ENCODE measurements around the gene TM9SF4.

TM9SF4 gene

DNA sequence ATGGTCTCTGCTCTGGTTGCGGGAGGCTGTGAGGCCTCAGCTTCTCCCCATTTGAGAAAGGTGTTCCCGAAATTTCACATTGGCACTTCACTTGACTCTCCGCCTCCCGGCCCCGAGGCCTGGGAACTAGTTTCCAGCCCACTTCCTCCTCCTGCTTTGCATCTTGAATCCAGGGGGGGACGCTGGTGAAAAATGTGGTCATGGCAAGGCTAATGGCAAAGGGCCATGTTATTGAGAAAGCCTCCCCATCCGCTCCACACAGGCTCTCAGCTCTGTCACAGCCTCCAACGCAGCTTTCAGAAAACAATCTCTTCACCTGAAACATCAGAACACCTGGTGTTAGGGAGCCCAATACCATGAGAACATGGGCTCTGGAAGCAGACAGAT lies 92.5 kb downstream of the TM9SF4 start:
- no peak for DNase-seq (ENCODE audit: low read depth)
- no peak for TF ChIP-seq CTCF (conservative IDR thresholded peaks at IDR 0.05; ENCODE audit: low read depth, low read length)
- no peak overlapping the region for H3K4me3 ChIP-seq (ENCODE audit: low read length)

GRCh38 chr20:32203356-32204204 lies 94.1 kb downstream of the TM9SF4 start:
- no peak overlapping the region for H3K4me3 ChIP-seq (ENCODE audit: low read length)
- no peak for DNase-seq (ENCODE audit: low read depth)

DNA sequence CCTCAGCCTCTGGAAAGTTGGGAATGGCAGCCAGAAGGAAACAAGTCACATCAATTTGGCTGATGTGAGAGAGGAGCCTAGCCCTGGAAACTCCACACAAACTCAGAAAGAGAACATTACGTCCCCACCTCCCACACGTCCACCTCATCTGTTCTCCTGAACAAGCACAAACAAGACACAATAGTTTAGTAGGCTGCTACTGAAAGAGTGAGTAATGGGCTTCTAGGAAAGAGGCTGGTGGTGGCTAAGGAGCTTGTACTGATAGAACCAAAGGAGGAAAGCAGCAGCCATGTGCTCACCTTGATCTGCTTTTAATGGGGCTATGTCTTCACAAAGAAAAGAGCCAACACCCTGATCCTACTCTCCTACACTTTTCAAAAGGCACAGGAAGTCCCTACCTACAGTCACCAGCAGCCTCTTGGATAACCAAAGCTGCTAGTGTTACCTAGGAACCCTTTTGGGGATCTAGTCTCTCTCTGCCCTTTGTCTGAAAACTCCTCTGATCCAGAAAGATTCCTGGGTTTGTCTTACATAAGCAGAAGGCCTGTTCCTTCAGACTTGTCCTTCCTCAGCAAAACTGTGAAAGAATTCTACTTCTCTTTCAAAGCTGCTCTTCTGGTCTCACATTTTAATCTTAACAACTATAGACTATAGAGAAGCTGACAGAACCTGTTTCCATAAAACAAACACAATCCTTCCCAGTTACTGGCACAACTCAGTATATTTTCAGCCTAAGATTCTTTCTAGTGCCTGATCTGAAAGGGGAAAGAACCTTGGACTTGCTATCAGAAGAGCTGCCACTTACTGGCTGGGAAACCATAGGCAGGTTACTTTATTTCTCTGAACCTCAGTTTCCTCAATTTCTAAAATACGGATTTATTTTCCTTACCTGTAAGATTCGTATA lies 94.9 kb downstream of the TM9SF4 start:
- no peak overlapping the region for H3K4me3 ChIP-seq (ENCODE audit: low read length)
- no peak for DNase-seq (ENCODE audit: low read depth)
- TF ChIP-seq CTCF (conservative IDR thresholded peaks at IDR 0.05; ENCODE audit: low read depth, low read length) = no peak

More at GRCh38 chr20:32203356-32204204, 94.1 kb downstream of the TM9SF4 start:
- TF ChIP-seq CTCF (conservative IDR thresholded peaks at IDR 0.05; ENCODE audit: low read depth, low read length) = no peak

DNA sequence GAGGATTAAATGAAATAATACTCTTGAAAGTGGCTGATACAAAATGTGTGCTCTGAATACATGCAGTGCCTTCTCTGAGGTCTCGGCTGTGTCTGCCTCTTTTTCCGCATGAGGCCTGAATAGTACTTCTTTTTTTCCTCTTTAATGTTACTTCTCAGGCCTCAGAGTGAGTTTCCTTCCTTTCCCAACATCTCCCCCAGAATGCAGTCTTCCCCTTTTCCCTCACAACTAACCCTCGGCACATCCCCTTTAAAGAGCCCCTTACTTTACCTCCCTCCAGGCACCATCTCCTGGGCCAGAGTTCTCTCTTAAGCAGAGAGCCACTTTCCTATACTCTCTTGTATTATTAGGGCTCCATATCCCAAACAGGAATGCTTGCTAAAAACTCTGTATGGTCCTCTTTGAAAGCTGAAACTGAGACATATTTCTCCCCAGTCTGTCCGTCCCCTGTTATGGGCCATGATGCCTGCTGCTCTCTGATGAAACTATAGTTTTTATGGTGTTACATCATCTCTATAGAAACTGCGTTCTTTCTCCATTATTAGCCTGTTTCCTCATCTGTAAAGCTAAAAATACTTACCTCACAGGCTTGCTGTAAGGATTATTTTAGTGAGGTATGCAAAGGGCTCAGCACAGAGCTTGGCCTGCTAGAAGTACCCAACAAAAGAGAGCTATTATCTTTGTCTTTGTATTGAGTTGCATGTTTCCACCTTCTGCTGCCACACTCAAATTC lies 95.8 kb downstream of the TM9SF4 start:
- no peak for TF ChIP-seq CTCF (conservative IDR thresholded peaks at IDR 0.05; ENCODE audit: low read depth, low read length)
- no peak for DNase-seq (ENCODE audit: low read depth)
- peak overlapping the region; percentile 99 for H3K4me3 ChIP-seq (ENCODE audit: low read length)

DNA sequence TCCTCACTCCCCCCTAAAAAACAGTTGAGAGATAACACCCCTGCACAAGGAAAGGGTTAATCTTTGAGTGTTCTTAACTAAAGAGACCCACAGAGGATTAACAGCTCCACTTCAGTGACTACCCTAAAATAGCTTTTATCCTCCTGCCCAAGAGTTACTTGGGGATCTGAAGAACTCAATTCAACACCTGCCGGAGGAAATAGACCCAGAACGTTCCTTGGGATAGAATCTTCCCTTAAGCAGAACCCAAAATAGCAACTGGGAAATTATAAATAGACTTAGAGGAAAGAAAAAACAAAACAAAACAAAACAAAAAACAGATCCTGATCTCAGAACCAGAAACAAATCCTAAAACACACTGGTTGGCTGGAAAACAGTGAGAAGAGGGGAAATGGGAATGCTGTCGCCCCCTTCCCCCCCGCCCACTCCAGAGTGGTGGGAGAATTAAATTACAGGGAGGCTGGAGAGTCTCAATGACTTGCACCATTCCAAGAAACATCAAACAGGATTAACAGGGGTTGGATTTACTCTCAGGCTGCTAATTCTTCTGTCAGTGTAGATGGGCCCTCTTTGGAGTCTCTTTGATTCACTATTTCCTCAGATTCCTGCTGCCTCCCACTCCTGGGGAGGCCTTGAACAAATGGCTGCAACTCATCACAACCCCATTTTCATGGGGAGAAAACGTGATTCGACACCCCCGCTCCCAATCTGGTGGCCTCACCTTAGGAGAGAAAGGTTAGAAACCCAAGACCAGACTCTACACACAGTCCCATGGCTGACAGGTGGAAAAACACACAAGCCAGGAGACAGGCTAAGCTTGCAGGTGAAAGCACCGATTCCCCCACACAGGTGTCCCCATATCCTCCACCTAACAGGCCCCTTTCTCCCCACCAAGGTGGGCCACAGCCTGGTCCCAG lies 96.6 kb downstream of the TM9SF4 start:
- no peak for TF ChIP-seq CTCF (conservative IDR thresholded peaks at IDR 0.05; ENCODE audit: low read depth, low read length)
- H3K4me3 ChIP-seq (ENCODE audit: low read length) = peak overlapping the region; percentile 99
- DNase-seq (ENCODE audit: low read depth) = no peak
